Body of pancreas (tissue), 4 donors: ENCODE measurements around the gene PACS1. TPM values are rescaled to one million over a fixed set of nuclear protein-coding genes. Genes with fewer than 3 reads are reported as not detected.

Source experiments
- ATAC-seq: fragments of 150-250 bp; one replicate; pipeline ENCODE4 v1.9.1; 2016
- DNase-seq, 4 donors: peaks; one replicate each; pipeline ENCODE4 v3.0.0-alpha.2; 2019
- H3K27ac ChIP-seq, 4 donors: fragments of 200-600 bp; sonication (generic); 1 replicate in 3 of 4; 2 replicates in 1 of 4; pipeline versions ENCODE4 v1.5.1 to v1.6.1; 2016 to 2019; ENCODE audit warnings: mild to moderate bottlenecking in 1 of 4, mixed read lengths in 1 of 4, moderate library complexity in 1 of 4
- H3K27me3 ChIP-seq, 2 donors: fragments of 200-600 bp; sonication (generic); one replicate each; pipeline ENCODE4 v1.6.0; 2016; ENCODE audit warnings: mild to moderate bottlenecking in 1 of 2
- H3K36me3 ChIP-seq, 2 donors: fragments of 200-600 bp; sonication (generic); replicated peaks in 1 of 2; 2 replicates each; pipeline ENCODE4 v1.5.1; 2016; ENCODE audit warnings: low read depth in 2 of 2; ENCODE audit not compliant: insufficient read depth in 1 of 2
- H3K4me1 ChIP-seq: fragments of 200-600 bp; sonication (generic); one replicate; pipeline ENCODE4 v1.6.0; 2016
- H3K4me3 ChIP-seq, 2 donors: fragments of 200-600 bp; sonication (generic); 1 replicate in 1 of 2; 2 replicates in 1 of 2; pipeline ENCODE4 v1.5.1; 2016 to 2019
- H3K9me3 ChIP-seq, 3 donors: fragments of 200-600 bp; sonication (generic); 1 replicate in 2 of 3; 2 replicates in 1 of 3; pipeline ENCODE4 v1.5.1; 2016
- CTCF ChIP-seq, 7 experiments: fragments of 450-650 bp in 4 of 7; fragments of 200-600 bp in 3 of 7; sonication (generic) in 3 of 7; IDR thresholded peaks; one replicate each; pipeline ENCODE4 v1.5.1; 2016 to 2019; ENCODE audit warnings: antibody characterized with exemption in 7 of 7
- POLR2A ChIP-seq, 3 donors: fragments of 450-650 bp; IDR thresholded peaks; one replicate each; pipeline ENCODE4 v1.6.1; 2016; ENCODE audit warnings: antibody characterized with exemption in 3 of 3, mild to moderate bottlenecking in 2 of 3
- WGBS, 2 donors: methylation state at CpG; one replicate each; pipeline ENCODE4 v1.1.5; 2017; 5-methylcytosine and 5-hydroxymethylcytosine counted together
- intact Hi-C: fragments of 100-400 bp; cut with DNase I; formaldehyde crosslinking; loops from one replicate; pipeline ENCODE4 v1.15.1; 2023
- total RNA-seq, 2 donors: library from RNA; depleted of rRNA; stranded (reverse); fragments of >200 nt; gene quantifications; one replicate each; pipeline ENCODE4 v1.1.0, GENCODE V29; 2016

The PACS1 gene
- total RNA-seq, 2 donors from 2014 or later: 17.5 to 19.7 TPM

- Histone ChIP-seq H3K36me3 (peaks cover 0 to 7% of the 10 kb centered on the region in 2 donors), H3K4me1 (peaks cover 28% of the 10 kb centered on the region), H3K27ac (no peak overlapping the region), H3K9me3 (no peaks in the 10 kb centered on the region), H3K4me3 (no peak overlapping the region), H3K27me3 (no peaks in the 10 kb centered on the region)
- no peak for TF ChIP-seq CTCF (IDR thresholded peaks at IDR 0.05)
- TF ChIP-seq POLR2A (IDR thresholded peaks at IDR 0.05): no peak
- 92 to 100% methylated on average over 4 to 26 of the region's 26 CpGs for WGBS, 2 donors
- intact Hi-C loops: no loop called here
- no peak for DNase-seq
- no peak for ATAC-seq
Observed at GRCh38 chr11:66265531-66266377, 195.7 kb downstream of the PACS1 start.

GRCh38 chr11:66266378-66267038 lies 196.4 kb downstream of the PACS1 start:
- H3K27me3 ChIP-seq: no peaks in the 10 kb centered on the region
- peak overlapping the region in 1 of 4 donors; percentile 89 for H3K27ac ChIP-seq
- intact Hi-C loops: no loop called here
- no peak for TF ChIP-seq CTCF (IDR thresholded peaks at IDR 0.05)
- TF ChIP-seq POLR2A (IDR thresholded peaks at IDR 0.05): no peak
- ATAC-seq (no peak), DNase-seq (no peak)
- WGBS, 2 donors: 86 to 87% methylated on average over 15 to 20 of the region's 20 CpGs
- peaks cover 28% of the 10 kb centered on the region for H3K4me1 ChIP-seq
- H3K9me3 ChIP-seq: no peaks in the 10 kb centered on the region
- H3K36me3 ChIP-seq: peaks cover 0 to 7% of the 10 kb centered on the region in 2 donors
- no peak overlapping the region for H3K4me3 ChIP-seq

GRCh38 chr11:66267039-66267378 lies 196.9 kb downstream of the PACS1 start:
- peak overlapping the region; percentile 85 to 93 (median 90) for H3K27ac ChIP-seq
- no peak for DNase-seq
- 33 to 34% methylated on average over 12 to 13 of the region's 13 CpGs for WGBS, 2 donors
- no peaks in the 10 kb centered on the region for H3K9me3 ChIP-seq
- H3K4me3 ChIP-seq: peak overlapping the region in 1 of 2 donors; percentile 20
- peaks cover 28% of the 10 kb centered on the region for H3K4me1 ChIP-seq
- H3K36me3 ChIP-seq: peaks cover 0 to 8% of the 10 kb centered on the region in 2 donors
- TF ChIP-seq CTCF (IDR thresholded peaks at IDR 0.05) (no peak), POLR2A (IDR thresholded peaks at IDR 0.05) (no peak)
- no peaks in the 10 kb centered on the region for H3K27me3 ChIP-seq
- no peak for ATAC-seq
- intact Hi-C loops: no loop called here

- peak overlapping the region; percentile 9 to 20 for H3K4me3 ChIP-seq
- WGBS, 2 donors: 2 to 4% methylated on average over 27 to 61 of the region's 61 CpGs
- H3K36me3 ChIP-seq: peaks cover under 1 to 13% of the 10 kb centered on the region in 2 donors
- intact Hi-C loops: no loop called here
- peak; percentile 80 to 86 (median 84) for DNase-seq
- TF ChIP-seq POLR2A (IDR thresholded peaks at IDR 0.05): peak; percentile 18 to 67 (median 42)
- TF ChIP-seq CTCF (IDR thresholded peaks at IDR 0.05): peak in 3 of 7 experiments; percentile 5 to 22 (median 22)
- H3K4me1 ChIP-seq: peaks cover 28% of the 10 kb centered on the region
- ATAC-seq: peak; percentile 75
- H3K27me3 ChIP-seq: no peaks in the 10 kb centered on the region
- peak overlapping the region; percentile 85 to 93 (median 90) for H3K27ac ChIP-seq
- H3K9me3 ChIP-seq: no peaks in the 10 kb centered on the region
Observed at GRCh38 chr11:66267379-66268243, 197.5 kb downstream of the PACS1 start.
